AG10803 (cell line): ENCODE data around the gene CCDC91.

Experiments
- DNase-seq: peaks from one replicate; pipeline ENCODE4 v3.0.0; 2010; ENCODE audit warnings: low read depth
- H3K4me3 ChIP-seq: 2 replicates; pipeline ENCODE4 v1.5.1; 2011; ENCODE audit warnings: mild to moderate bottlenecking, low read length, control low read depth
- TF ChIP-seq, protein P1 (sequence below): conservative IDR thresholded peaks from 2 replicates; pipeline ENCODE4 v1.5.1; 2011; ENCODE audit warnings: mild to moderate bottlenecking, low read length, control low read depth, inconsistent platforms

The CCDC91 gene

DNA sequence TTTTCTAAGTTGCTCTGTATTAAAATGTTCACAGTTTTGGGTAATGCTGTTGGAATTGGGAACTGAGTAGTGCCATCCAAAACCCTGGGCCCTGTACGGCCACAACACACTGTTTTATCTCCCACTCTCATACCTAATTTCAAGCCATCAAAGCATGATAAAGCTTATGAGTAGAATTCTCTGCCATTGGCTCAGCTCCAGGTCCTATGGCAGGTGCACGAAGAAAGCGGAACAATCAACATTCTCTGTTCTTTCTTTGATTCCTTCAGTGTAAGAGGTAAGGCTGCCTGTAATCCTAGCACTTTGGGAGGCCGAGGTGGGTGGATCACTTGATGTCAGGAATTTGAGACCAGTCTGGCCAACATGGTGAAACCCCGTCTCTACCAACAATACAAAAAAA is 394.9 kb downstream of the CCDC91 start:
- H3K4me3 ChIP-seq: no peak overlapping the region
- TF ChIP-seq, protein P1, sequence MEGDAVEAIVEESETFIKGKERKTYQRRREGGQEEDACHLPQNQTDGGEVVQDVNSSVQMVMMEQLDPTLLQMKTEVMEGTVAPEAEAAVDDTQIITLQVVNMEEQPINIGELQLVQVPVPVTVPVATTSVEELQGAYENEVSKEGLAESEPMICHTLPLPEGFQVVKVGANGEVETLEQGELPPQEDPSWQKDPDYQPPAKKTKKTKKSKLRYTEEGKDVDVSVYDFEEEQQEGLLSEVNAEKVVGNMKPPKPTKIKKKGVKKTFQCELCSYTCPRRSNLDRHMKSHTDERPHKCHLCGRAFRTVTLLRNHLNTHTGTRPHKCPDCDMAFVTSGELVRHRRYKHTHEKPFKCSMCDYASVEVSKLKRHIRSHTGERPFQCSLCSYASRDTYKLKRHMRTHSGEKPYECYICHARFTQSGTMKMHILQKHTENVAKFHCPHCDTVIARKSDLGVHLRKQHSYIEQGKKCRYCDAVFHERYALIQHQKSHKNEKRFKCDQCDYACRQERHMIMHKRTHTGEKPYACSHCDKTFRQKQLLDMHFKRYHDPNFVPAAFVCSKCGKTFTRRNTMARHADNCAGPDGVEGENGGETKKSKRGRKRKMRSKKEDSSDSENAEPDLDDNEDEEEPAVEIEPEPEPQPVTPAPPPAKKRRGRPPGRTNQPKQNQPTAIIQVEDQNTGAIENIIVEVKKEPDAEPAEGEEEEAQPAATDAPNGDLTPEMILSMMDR: no peak
- no peak for DNase-seq

DNA sequence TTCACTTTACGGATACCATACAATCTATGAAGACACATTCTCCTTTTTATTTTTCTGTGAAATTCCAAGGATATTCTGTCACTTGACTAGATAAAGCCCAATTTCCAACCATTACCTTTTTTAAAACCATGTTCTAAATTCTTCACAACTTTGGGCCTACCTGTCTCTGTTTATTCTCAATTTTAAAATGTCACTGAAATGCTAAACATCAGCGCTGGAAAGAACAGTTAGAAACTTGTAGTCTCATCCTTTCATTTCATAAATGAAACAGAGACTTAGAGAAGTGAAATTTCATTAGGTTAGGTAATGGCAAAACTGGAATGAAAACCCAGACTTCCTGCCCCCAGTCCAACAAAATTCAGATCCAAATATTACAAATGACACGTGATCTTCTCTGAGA is 396.2 kb downstream of the CCDC91 start:
- TF ChIP-seq, protein P1: no peak
- no peak overlapping the region for H3K4me3 ChIP-seq
- no peak for DNase-seq

DNA sequence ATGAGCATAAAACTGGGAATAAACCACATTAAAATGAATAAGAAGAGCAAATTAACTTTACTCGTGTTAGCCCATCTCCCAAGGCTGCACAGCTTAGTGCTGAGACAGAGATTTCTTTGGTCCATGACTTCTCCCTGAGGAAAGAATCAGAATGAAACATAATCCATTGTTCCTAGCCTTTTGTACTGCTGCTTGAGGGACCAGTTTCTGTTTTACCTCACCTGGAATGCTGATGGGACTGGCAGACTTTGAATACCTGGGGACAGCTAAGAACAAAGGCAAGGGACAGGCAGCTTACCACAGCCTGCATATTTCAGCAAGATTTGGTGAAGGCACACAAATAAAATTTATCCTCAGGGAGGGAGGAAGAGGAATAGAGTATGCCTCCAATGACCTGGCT is 401.6 kb downstream of the CCDC91 start:
- TF ChIP-seq, protein P1: no peak
- no peak overlapping the region for H3K4me3 ChIP-seq
- no peak for DNase-seq
